H1 (cell line): ENCODE results near the gene APOBEC3C. TPM values are rescaled to one million over a fixed set of nuclear protein-coding genes. Genes with fewer than 3 reads are reported as not detected.

Experiments used
- CTCF ChIA-PET: fragments of 300-600 bp; sonication (Branson Sonifier 250); formaldehyde crosslinking; loops from one replicate; lab custom pipeline; 2021; ENCODE audit not compliant: partially characterized antibody; lab: Charles Lee
- POLR2A ChIA-PET: fragments of 300-600 bp; sonication (Branson Sonifier 250); formaldehyde crosslinking; loops from one replicate; lab custom pipeline; 2021; ENCODE audit warnings: inconsistent platforms; ENCODE audit not compliant: partially characterized antibody; lab: Charles Lee
- DNase-seq, 2 experiments: peaks; one replicate each; pipeline versions ENCODE4 v3.0.0 to v3.0.0-alpha.2; 2010 to 2022; ENCODE audit warnings: low spot score in 2 of 2, low read depth in 1 of 2, mixed read lengths in 1 of 2
- FAIRE-seq: peaks from 2 replicates; lab custom pipeline; 2011; peaks lifted over from hg19 to GRCh38; lab: Jason Lieb, UNC
- H2AFZ ChIP-seq: 2 replicates; pipeline ENCODE4 v1.8.1; 2012; ENCODE audit warnings: low read length, inconsistent platforms
- H2AK5ac ChIP-seq: 2 replicates; pipeline ENCODE4 v1.6.1; 2013; ENCODE audit warnings: low read depth, low read length
- H2BK120ac ChIP-seq: replicated peaks from 2 replicates; pipeline ENCODE3; 2013; ENCODE audit warnings: low read depth, low read length, inconsistent platforms
- H2BK12ac ChIP-seq: 2 replicates; pipeline ENCODE4 v1.6.1; 2013; ENCODE audit warnings: low read depth, low read length
- H2BK15ac ChIP-seq: 2 replicates; pipeline ENCODE4 v1.6.1; 2013; ENCODE audit warnings: low read length
- H2BK20ac ChIP-seq: 2 replicates; pipeline ENCODE4 v1.6.1; 2013; ENCODE audit warnings: low read length
- H2BK5ac ChIP-seq: 2 replicates; pipeline ENCODE4 v1.6.1; 2013; ENCODE audit warnings: low read depth, low read length
- H3K14ac ChIP-seq: 2 replicates; pipeline ENCODE4 v1.6.1; 2013; ENCODE audit warnings: inconsistent platforms; ENCODE audit not compliant: insufficient read length
- H3K18ac ChIP-seq: 2 replicates; pipeline ENCODE4 v1.6.1; 2013; ENCODE audit warnings: low read length; ENCODE audit errors: extremely low read depth
- H3K23ac ChIP-seq: 2 replicates; pipeline ENCODE4 v1.6.1; 2013; ENCODE audit warnings: inconsistent platforms; ENCODE audit not compliant: insufficient read length
- H3K23me2 ChIP-seq: 2 replicates; pipeline ENCODE4 v1.6.1; 2013; ENCODE audit warnings: low read depth, low read length
- H3K27ac ChIP-seq: 2 replicates; pipeline ENCODE4 v1.6.1; 2011; ENCODE audit warnings: low read depth, low read length, inconsistent platforms
- H3K27me3 ChIP-seq, 4 experiments: replicated peaks in 1 of 4; 1 replicate in 1 of 4; 2 replicates in 3 of 4; pipeline versions ENCODE4 v1.6.1 to v1.8.1; 2011 to 2013; ENCODE audit warnings: low read length in 3 of 4, mild to moderate bottlenecking in 3 of 4, inconsistent platforms in 2 of 4, mixed read lengths in 2 of 4, moderate library complexity in 1 of 4; ENCODE audit not compliant: control insufficient read depth in 3 of 4, insufficient read depth in 3 of 4; ENCODE audit errors: extremely low read depth in 1 of 4
- H3K36me3 ChIP-seq, 4 experiments: 2 replicates each; pipeline versions ENCODE4 v1.6.1 to v1.8.1; 2011 to 2013; ENCODE audit warnings: mild to moderate bottlenecking in 4 of 4, low read length in 3 of 4, moderate library complexity in 2 of 4, control low read depth in 1 of 4, inconsistent platforms in 1 of 4; ENCODE audit not compliant: insufficient read depth in 4 of 4, control insufficient read depth in 2 of 4
- H3K4ac ChIP-seq: replicated peaks from 2 replicates; pipeline ENCODE3; 2013; ENCODE audit warnings: low read length, low read depth, mixed read lengths, inconsistent platforms; ENCODE audit not compliant: insufficient read length
- H3K4me1 ChIP-seq, 4 experiments: replicated peaks in 1 of 4; 1 replicate in 1 of 4; 2 replicates in 3 of 4; pipeline versions ENCODE4 v1.6.1 to v1.8.1; 2011 to 2013; ENCODE audit warnings: low read length in 3 of 4, inconsistent platforms in 2 of 4, mixed read lengths in 1 of 4; ENCODE audit not compliant: insufficient read depth in 4 of 4, control insufficient read depth in 3 of 4
- H3K4me2 ChIP-seq, 2 experiments: 2 replicates each; pipeline versions ENCODE4 v1.6.1 to v1.8.1; 2011 to 2013; ENCODE audit warnings: low read depth in 2 of 2, low read length in 2 of 2, control low read depth in 1 of 2, inconsistent platforms in 1 of 2, mild to moderate bottlenecking in 1 of 2; ENCODE audit not compliant: insufficient read depth in 1 of 2
- H3K4me3 ChIP-seq, 4 experiments: fragments of 200-600, 300-600 bp in 1 of 4; sonication (generic), shearing (Covaris generic), sonication (Bioruptor Twin) in 1 of 4; 2 replicates each; pipeline versions ENCODE4 v1.5.1 to v1.8.1; 2011 to 2016; ENCODE audit warnings: low read length in 4 of 4, low read depth in 3 of 4, control low read depth in 2 of 4, inconsistent platforms in 2 of 4, mild to moderate bottlenecking in 2 of 4, mixed read lengths in 1 of 4, moderate library complexity in 1 of 4; ENCODE audit not compliant: insufficient read depth in 2 of 4; ENCODE audit errors: extremely low read depth in 1 of 4
- H3K56ac ChIP-seq: replicated peaks from 2 replicates; pipeline ENCODE3; 2013; ENCODE audit warnings: low read depth, mild to moderate bottlenecking, mixed read lengths, low read length, inconsistent platforms; ENCODE audit not compliant: insufficient read length
- H3K79me1 ChIP-seq: 2 replicates; pipeline ENCODE4 v1.6.1; 2013; ENCODE audit warnings: low read depth, low read length, control low read depth
- H3K79me2 ChIP-seq, 2 experiments: 2 replicates each; pipeline versions ENCODE4 v1.6.1 to v1.8.1; 2012 to 2013; ENCODE audit warnings: low read length in 2 of 2, mild to moderate bottlenecking in 2 of 2, inconsistent platforms in 1 of 2; ENCODE audit not compliant: insufficient read depth in 2 of 2, control insufficient read depth in 1 of 2
- H3K9ac ChIP-seq, 4 experiments: replicated peaks in 1 of 4; 1 replicate in 1 of 4; 2 replicates in 3 of 4; pipeline versions ENCODE4 v1.6.1 to v1.8.1; 2011 to 2013; ENCODE audit warnings: low read depth in 3 of 4, low read length in 3 of 4, control low read depth in 2 of 4, mild to moderate bottlenecking in 2 of 4, moderate library complexity in 2 of 4, inconsistent platforms in 1 of 4; ENCODE audit errors: extremely low read depth in 1 of 4
- H3K9me3 ChIP-seq, 2 experiments: 2 replicates each; pipeline versions ENCODE4 v1.6.1 to v1.8.1; 2012 to 2013; ENCODE audit warnings: mild to moderate bottlenecking in 2 of 2, moderate library complexity in 2 of 2, control low read depth in 1 of 2, inconsistent platforms in 1 of 2, low read depth in 1 of 2, low read length in 1 of 2, mixed read lengths in 1 of 2; ENCODE audit not compliant: insufficient read depth in 2 of 2
- H4K20me1 ChIP-seq, 2 experiments: replicated peaks in 1 of 2; 2 replicates each; pipeline versions ENCODE3 to v1.8.1; 2011 to 2013; ENCODE audit warnings: inconsistent platforms in 2 of 2, low read length in 2 of 2, mild to moderate bottlenecking in 1 of 2; ENCODE audit not compliant: insufficient read depth in 2 of 2, control insufficient read depth in 1 of 2
- H4K5ac ChIP-seq: 2 replicates; pipeline ENCODE4 v1.6.1; 2013; ENCODE audit warnings: low read length, low read depth, mixed read lengths, inconsistent platforms; ENCODE audit not compliant: insufficient read length
- H4K8ac ChIP-seq: 2 replicates; pipeline ENCODE4 v1.8.0; 2013; ENCODE audit warnings: mild to moderate bottlenecking, moderate library complexity, low read length, inconsistent platforms; ENCODE audit not compliant: insufficient read depth; ENCODE audit errors: extremely low read depth
- H4K91ac ChIP-seq: replicated peaks from 2 replicates; pipeline ENCODE3; 2013; ENCODE audit warnings: low read length, mixed read lengths, inconsistent platforms; ENCODE audit not compliant: insufficient read length
- NRF1 ChIP-seq: IDR thresholded peaks from 2 replicates; pipeline ENCODE4 v1.6.1; 2011; ENCODE audit warnings: mild to moderate bottlenecking, low read depth, low read length, improper control_type of control experiment
- SP4 ChIP-seq: IDR thresholded peaks from 2 replicates; pipeline ENCODE4 v1.6.1; 2012; ENCODE audit warnings: low read length, inconsistent platforms
- TEAD4 ChIP-seq: IDR thresholded peaks from 2 replicates; pipeline ENCODE4 v1.6.1; 2012; ENCODE audit warnings: low read depth, low read length, inconsistent platforms, mixed read lengths
- WGBS, 2 experiments: shearing (Covaris generic) in 1 of 2; methylation state at CpG; one replicate each; pipeline versions ENCODE4 v1.1.6 to v1.1.7; 2013 to 2015; ENCODE audit warnings: low lambda C conversion rate in 2 of 2, mixed read lengths in 2 of 2, inconsistent platforms in 1 of 2, low coverage in 1 of 2, missing lambda C conversion rate in 1 of 2; ENCODE audit not compliant: insufficient replicate concordance in 2 of 2, insufficient coverage in 1 of 2, insufficient read length in 1 of 2; ENCODE audit errors: extremely low coverage in 1 of 2, missing lambda C conversion rate in 1 of 2; 5-methylcytosine and 5-hydroxymethylcytosine counted together
- polyA plus RNA-seq, 7 experiments: library from polyadenylated mRNA; depleted of rRNA in 3 of 7; stranded (reverse) in 5 of 7; unstranded in 2 of 7; fragments of >200 nt in 5 of 7; fragments of 200-250 nt in 2 of 7; gene quantifications; 1 replicate in 5 of 7; 2 replicates in 1 of 7; 4 replicates in 1 of 7; pipeline versions ENCODE4 v1.2.1 to v1.2.3, GENCODE V29; 2011 to 2013; ENCODE audit warnings: missing spikeins in 2 of 7, mixed read lengths in 2 of 7
- total RNA-seq: library from RNA; stranded (reverse); fragmentation: NEBNext Ultra II Directional; extraction: Animal tissue kit (Norgen Biotek cat#: 25700); gene quantifications from 2 replicates; pipeline ENCODE4 v1.2.1, GENCODE V29; 2021

The APOBEC3C gene
- total and polyA plus RNA-seq, 2 of the 8 experiments (the other 6 are each of a cell fraction or from before 2014, with no cell fraction given), result 20.3 to 23.3 TPM

DNA sequence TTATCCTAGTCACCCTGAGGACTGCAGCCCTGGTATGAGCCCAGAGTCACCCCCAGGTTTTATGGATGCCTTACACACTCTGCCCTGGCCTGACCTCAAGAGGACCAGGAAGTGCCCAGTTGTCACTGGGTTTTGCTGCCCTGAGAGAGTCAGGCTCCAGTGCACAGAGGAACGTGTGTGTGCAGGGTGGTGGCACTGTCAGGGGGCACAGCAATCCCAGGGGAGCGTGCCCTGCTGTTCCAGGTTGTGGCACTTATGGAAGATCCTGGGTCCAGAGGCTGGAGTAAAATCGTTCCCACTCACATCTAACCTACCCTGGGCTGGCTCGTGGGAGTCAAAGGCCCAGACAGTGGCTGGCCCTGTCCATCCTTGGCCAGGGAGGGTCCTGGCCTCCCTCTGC lies 49.1 kb upstream of the APOBEC3C start:
- Histone ChIP-seq H3K27ac (no peak overlapping the region), H3K18ac (no peak overlapping the region; the same call in 1 of the 2 replicates), H3K36me3 (no peaks in the 10 kb centered on the region), H4K8ac (no peak overlapping the region), H2AFZ (no peak overlapping the region), H3K4me3 (no peak overlapping the region), H2BK5ac (no peak overlapping the region), H3K4me1 (peaks cover 0 to 10% (median 3%) of the 10 kb centered on the region in 4 experiments; a peak in 5 of 7 replicates), H4K20me1 (no peaks in the 10 kb centered on the region), H3K14ac (no peak overlapping the region), H2BK20ac (0 out of 2 replicates have a peak overlapping the region, but pooled peaks have one; percentile 21), H3K23me2 (no peaks in the 10 kb centered on the region), H3K4me2 (no peak overlapping the region), H4K91ac (no peak overlapping the region), H4K5ac (no peak overlapping the region), H3K79me1 (no peaks in the 10 kb centered on the region), H2BK15ac (no peak overlapping the region), H3K4ac (no peak overlapping the region), H2BK12ac (no peak overlapping the region), H3K23ac (no peak overlapping the region), H3K79me2 (no peaks in the 10 kb centered on the region), H2BK120ac (no peak overlapping the region), H3K27me3 (no peaks in the 10 kb centered on the region), H3K9ac (no peak overlapping the region), H2AK5ac (no peak overlapping the region), H3K56ac (no peak overlapping the region), H3K9me3 (no peaks in the 10 kb centered on the region)
- TF ChIP-seq SP4 (no peak), TEAD4 (no peak), NRF1 (no peak)
- ChIA-PET CTCF (interaction anchor here (2.0 kb wide), 1 partner anchor 8 kb away, joined by 13 read pairs; no protein-coding TSS in a partner anchor), POLR2A (no interaction called here)
- 88% methylated on average over 4 of the region's 4 CpGs; no CpG with 5 or more reads in 1 of the 2 experiments for WGBS, 2 experiments
- FAIRE-seq (no peak), DNase-seq (no peak)
